GM10248 (cell line): ENCODE data around the gene CSHL1.
"Not testable (repeated sequence)": the region's sequence is repeated elsewhere in the genome, so short reads cannot be mapped to it uniquely, and the experiment has no call there.

ENCODE experiments used
- CTCF ChIA-PET: fragments of 300-600 bp; sonication (Branson Sonifier 250); formaldehyde crosslinking; extraction: SDS; loops from one replicate; lab custom pipeline; 2021; ENCODE audit warnings: antibody characterized with exemption; lab: Yijun Ruan, JAX
- POLR2A ChIA-PET: fragments of 350-650 bp; sonication (Branson Sonifier 250); formaldehyde crosslinking; extraction: SDS; loops from one replicate; lab custom pipeline; 2020; ENCODE audit warnings: antibody characterized with exemption; lab: Yijun Ruan, JAX
- DNase-seq: peaks from one replicate; pipeline ENCODE4 v3.0.0; 2012; ENCODE audit errors: extremely low spot score
- TF ChIP-seq, protein P1 (sequence below): IDR thresholded peaks from 2 replicates; pipeline ENCODE4 v1.5.1; 2012; ENCODE audit warnings: mild to moderate bottlenecking, low read depth; ENCODE audit errors: extremely low read depth, missing control alignments, control extremely low read depth

The CSHL1 gene

GRCh38 chr17:63916566-63917185 is 5.6 kb upstream of the CSHL1 start:
- CTCF ChIA-PET: interaction anchor here (1.2 to 12.9 kb wide), 7 partner anchors 13 to 111 kb away, joined by 4 to 207 read pairs (median 51); no protein-coding TSS in a partner anchor

GRCh38 chr17:63915753-63916152 is 4.7 kb upstream of the CSHL1 start:
- DNase-seq, POLR2A ChIA-PET: not testable (repeated sequence)
- CTCF ChIA-PET: interaction anchor here (1.0 to 12.9 kb wide), 9 partner anchors 12 to 112 kb away, joined by 3 to 207 read pairs (median 4); partner anchors contain the start of gene CD79B

More at GRCh38 chr17:63916566-63917185, 5.6 kb upstream of the CSHL1 start:
- no peak for DNase-seq
- POLR2A ChIA-PET: no interaction called here
- TF ChIP-seq, protein P1, sequence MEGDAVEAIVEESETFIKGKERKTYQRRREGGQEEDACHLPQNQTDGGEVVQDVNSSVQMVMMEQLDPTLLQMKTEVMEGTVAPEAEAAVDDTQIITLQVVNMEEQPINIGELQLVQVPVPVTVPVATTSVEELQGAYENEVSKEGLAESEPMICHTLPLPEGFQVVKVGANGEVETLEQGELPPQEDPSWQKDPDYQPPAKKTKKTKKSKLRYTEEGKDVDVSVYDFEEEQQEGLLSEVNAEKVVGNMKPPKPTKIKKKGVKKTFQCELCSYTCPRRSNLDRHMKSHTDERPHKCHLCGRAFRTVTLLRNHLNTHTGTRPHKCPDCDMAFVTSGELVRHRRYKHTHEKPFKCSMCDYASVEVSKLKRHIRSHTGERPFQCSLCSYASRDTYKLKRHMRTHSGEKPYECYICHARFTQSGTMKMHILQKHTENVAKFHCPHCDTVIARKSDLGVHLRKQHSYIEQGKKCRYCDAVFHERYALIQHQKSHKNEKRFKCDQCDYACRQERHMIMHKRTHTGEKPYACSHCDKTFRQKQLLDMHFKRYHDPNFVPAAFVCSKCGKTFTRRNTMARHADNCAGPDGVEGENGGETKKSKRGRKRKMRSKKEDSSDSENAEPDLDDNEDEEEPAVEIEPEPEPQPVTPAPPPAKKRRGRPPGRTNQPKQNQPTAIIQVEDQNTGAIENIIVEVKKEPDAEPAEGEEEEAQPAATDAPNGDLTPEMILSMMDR: no peak

- ChIA-PET CTCF (interaction anchor here (1.1 to 12.9 kb wide), 7 partner anchors 11 to 114 kb away, joined by 3 to 207 read pairs (median 35); no protein-coding TSS in a partner anchor), POLR2A (no interaction called here)
- TF ChIP-seq, protein P1: no peak
- no peak for DNase-seq
These were observed 3.4 kb upstream of the CSHL1 start for GRCh38 chr17:63914471-63914870.

- POLR2A ChIA-PET: interaction anchor here (0.6 kb wide), 1 partner anchor 231 kb away, joined by 3 read pairs; no protein-coding TSS in a partner anchor
- CTCF ChIA-PET: interaction anchor here (0.8 to 12.9 kb wide), 28 partner anchors 8 to 222 kb away, joined by 3 to 207 read pairs (median 6); partner anchors contain the start of genes CD79B and ICAM2
- TF ChIP-seq, protein P1: peak; percentile 79
- DNase-seq: peak; percentile 76
These were observed 621 bp upstream of the CSHL1 start for GRCh38 chr17:63911657-63912100.

DNA sequence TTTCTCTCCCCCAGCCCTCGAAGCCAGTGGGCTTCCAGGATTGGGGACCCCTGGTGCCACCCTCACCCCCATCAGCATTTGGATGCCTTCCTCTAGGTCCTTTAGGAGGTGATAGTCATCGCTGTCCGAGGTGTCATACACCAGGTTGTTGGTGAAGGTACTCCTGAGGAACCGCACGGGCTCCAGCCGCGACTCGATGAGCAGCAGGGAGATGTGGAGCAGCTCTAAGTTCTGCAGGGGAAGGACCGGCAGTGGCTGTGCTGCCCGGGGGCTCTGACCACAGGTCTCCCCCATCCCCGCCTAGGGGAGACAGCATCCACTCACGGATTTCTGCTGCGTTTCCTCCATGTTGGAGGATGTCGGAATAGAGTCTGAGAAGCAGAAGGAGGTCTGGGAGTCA is 962 bp downstream of the CSHL1 start:
- no peak for DNase-seq
- POLR2A ChIA-PET: no interaction called here
- TF ChIP-seq, protein P1: no peak
- CTCF ChIA-PET: interaction anchor here (0.7 to 12.9 kb wide), 16 partner anchors 8 to 223 kb away, joined by 3 to 207 read pairs (median 6); partner anchors contain the start of gene ICAM2

DNA sequence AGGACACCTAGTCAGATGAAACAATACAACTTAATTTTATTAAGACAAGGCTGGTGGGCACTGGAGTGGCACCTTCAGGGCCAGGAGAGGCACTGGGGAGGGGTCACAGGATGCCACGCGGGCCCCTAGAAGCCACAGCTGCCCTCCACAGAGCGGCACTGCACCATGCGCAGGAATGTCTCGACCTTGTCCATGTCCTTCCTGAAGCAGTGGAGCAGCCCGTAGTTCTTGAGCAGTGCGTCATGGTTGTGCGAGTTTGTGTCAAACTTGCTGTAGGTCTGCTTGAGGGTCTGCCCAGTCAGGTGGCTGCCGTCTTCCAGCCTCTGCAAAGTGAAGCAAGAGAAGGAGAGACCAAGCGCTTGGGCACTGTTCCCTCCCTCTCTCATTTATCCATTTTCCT is 1.5 kb downstream of the CSHL1 start:
- POLR2A ChIA-PET, DNase-seq: not testable (repeated sequence)
- CTCF ChIA-PET: interaction anchor here (1.6 to 4.7 kb wide), 2 partner anchors 8 to 40 kb away, joined by 3 to 35 read pairs; no protein-coding TSS in a partner anchor

DNA sequence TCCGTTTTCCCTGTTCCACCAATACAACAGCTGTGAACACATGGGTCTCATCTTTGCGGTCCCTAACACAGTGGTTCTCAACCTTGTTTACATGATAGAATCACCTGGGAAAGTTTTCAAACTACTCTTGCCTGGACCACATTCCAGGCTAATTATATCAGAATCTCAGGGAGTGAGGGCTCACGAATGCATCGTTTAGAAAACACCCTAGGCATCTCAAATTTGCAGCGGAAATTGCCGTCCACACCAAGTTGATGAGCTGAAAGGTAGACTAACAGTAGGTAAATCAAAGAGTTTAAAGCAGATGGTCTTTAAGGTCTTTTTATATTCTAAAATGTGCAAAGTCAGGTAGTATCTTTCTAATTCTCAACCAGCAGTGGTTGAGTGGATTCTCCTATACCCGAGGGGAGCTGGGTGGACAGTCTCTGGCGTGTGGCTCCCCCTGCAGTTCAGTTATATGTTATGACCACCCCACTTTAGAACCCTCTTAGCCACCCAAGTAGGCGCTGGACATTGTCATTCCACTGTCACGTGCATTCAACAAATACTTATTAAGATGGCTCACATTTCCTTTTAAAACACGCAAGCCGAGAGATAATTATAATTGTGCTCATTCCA is 3.8 kb downstream of the CSHL1 start:
- DNase-seq, POLR2A ChIA-PET: not testable (repeated sequence)
- CTCF ChIA-PET: interaction anchor here (1.3 to 1.4 kb wide), 2 partner anchors 39 to 226 kb away, joined by 4 to 6 read pairs; no protein-coding TSS in a partner anchor

DNA sequence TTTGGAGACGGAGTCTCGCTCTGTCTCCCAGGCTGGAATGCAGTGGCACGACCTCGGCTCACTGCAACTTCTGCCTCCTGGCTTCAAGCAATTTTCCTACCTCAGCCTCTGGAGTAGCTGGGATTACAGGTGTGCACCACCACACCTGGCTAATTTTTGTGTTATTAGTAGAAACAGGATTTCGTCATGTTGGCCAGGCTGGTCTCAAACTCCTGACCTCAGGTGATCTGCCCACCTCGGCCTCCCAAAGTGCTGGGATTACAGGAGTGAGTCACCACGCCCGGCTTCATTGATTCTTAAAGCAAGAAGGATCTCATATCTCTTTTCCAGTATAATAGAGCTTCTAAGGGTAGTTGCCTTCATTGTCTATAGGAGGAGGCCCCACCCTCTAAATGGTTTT is 6.3 kb downstream of the CSHL1 start:
- CTCF ChIA-PET: interaction anchor here (0.9 to 6.8 kb wide), 19 partner anchors 8 to 377 kb away, joined by 3 to 51 read pairs (median 5); partner anchors contain the start of genes CD79B and GH1
- DNase-seq, POLR2A ChIA-PET: not testable (repeated sequence)
